ENCODE results near the gene SLC9C1.

SLC9C1 gene

DNA sequence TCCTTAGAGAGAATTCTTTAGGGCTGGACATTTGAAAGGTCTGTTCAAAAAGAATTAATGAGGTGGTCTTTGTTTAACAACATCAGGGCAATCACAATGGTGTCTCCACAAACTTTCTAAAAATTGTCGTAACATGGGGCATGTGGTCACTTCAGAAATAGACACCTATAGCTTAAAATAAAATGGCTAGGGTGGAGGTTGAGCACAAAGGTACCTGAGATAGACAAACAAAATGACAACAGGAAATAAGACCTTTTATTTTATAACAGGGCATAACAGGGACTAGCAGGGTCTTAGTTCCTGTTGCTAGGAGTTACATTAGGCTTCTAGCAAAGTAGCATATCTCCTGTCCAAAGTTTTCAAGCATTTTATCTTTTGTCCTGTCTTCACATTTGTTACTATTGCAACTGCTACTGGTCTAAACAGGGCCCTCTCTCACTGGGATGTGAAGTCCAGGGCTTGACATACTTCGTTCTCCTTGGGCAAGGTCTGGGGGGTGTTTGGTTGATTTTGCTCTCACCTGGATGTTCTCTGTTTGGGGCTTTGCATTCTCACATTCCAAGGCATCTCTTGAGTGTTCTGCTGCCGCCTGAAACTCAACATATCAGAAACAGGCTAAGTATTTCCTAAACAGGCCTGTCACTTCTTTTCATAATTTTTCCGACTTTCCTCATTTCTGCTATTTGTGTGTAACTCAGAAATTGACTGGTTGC, 163.9 kb downstream of the SLC9C1 start:
- DNase-seq, result no peak

DNA sequence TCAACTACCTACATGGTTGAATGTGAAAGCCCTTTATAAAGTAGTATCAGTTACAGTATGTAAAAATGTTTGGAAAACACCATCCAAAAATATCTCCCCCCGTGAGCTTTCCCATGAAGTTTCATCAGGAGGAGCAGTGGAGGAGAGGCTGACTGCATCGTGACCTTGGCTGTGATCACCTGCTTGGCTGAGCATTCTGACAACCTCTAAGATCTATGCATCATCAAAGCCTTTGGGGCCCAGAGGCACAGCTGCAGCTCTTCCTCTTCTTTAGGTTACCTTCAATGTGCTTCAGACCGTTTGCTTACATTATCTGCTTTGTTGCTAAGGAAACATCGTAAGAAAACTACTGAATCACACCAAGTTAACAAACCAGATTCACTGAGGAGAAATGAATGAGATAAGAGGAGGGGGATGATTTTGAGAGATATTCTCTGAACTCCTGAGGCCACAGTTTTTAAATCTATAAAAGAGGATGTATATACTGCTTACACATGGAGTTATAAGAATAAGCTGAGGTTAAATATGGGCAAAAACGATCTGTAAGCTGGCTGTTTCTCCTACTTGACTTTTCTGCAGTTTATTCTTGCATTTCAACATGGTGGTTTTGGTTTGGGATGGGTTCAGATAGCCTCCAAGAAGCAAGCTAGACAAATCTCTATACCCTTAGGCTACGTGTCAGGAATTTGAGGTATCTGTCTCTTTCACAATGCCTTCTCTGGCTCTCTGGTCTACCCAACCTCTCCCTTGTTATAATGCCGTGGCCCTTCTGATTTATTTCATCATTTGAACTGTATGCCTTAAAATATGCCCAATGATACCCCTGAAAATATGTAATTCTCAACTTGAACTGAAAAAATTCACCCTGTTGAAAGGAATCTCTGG, 164.9 kb downstream of the SLC9C1 start:
- no peak for DNase-seq

DNA sequence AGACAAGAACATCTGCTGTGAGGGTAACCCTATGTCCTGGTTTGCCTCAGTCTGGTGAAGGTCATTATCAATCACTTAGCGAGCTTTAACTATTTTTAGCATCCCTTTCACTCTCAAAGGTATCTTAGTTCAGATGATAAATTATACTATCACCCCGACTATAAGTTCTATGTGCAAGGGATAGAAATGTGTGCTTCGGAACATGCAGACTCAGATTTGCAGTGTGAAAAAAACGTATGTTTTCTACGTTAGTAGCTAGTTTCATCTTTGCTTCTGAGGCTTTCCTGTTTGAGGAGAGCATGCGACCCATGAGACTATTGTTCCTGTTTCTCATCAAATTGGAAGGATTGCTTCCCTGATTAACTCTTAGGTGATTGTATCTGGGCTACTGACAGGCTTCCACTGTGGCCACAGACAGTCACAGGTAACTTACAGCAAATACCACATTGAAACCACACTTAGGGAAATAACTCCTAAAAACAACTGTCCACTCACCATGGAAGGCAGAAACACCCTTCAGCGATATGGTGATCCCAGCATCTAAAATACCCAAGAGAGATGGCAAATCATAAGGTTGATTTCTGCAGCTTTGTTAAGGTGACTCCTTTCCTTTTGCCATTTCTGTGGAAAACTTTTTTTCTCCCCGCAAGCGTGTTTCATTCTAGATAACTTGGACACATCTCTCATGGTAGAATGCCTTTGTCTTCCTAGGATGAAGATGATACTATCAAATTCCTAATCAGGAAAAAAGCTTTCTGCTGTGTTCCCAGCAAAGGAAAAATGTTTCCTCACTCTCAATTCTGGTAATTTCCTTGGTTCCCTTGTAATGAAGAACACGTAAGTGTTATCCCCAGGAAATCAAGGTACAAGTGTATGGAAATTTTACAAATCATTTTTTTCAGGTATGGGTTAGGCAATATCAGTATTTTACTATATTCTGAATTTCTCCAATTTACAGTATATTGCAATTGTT, 166.2 kb downstream of the SLC9C1 start:
- DNase-seq, result no peak

DNA sequence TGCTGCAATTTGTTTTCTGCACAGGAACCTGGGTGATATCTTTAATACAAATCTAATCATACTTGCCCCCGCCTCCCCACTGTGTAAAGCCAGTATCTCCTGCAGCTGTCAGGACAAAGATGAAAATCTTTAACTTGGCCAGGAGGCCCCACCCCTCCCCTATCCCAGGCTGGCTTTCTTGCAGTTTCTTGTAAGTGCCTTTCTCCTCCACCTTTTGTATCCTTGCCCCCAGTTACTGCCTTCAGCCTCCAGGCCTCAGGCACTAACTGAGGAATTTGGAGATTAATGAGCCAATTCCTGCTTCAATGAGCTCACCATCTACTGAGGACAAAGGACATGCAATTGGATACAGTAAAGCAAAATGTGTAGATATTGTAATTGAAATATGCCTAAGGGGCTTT, 167.5 kb downstream of the SLC9C1 start:
- DNase-seq, result no peak

DNA sequence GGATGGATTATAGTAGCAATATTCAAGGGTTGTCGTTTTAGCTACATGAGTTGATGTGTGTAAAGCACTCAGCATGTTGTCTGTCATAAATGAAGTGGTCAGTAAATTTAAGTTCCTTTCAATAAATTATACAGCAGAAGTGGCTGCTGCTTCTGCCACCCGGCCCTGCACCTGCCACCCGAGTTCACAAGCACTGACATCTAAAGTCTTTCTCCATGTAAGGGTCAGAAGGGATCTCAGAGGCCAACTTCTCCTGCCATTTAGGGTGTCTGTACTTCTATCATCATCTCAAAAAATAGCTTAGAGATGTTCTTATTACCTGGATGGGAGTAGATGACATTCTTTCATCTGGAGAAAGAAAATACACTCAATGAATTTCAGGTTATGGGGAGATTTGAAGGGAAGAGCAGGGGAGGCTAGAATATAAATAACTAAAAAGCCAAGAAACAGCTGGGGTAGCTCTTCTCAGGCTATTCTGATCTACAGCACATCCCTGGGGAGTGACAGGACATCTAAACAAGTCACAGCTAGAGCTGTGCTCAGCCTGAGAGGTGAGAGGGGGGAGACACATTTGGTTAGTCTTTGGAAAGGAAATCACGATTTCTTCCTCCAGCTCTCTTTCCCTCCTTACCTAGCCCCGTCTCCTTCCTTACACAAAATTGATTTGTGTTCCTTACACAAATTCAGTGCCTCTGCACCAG, 169.0 kb downstream of the SLC9C1 start:
- peak; percentile 35 for DNase-seq

DNA sequence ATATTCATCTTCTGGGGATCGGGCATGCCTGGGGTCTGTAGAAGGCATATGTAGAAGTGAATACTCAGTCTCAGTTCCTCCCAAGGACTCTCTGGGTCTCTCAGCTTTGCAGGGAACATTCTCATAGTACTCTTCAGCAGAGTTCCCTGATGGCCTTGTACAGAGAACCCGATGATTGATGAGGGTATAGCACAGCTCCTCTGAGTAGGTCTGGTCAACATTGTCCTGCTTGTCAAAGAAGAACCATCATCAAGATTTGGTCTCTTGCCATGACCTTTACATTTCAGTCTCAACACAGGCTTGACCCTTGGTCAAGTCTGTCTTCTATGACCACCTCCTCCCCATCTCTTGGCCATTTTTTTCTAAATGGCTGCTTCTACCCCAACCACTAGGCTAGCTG, 170.5 kb downstream of the SLC9C1 start:
- DNase-seq, result no peak

DNA sequence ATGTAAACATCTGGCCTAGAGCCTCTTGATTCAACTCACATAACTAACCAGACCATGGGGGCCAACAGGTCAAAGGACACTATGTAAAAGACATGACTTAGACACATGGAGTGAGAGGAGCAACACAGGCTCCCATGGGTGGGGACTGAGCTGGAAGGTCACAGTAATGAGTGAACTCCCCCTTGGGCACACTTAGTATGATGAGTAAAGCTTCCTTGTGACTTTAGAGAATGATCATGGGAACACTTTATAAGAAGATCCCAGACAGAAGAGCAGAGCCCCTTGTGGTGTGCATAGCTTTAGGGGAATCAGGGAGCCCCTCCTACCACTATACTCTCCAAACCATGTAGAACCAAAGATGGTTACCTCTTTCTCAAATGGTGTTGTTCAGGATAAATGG, 171.1 kb downstream of the SLC9C1 start:
- DNase-seq, result no peak

DNA sequence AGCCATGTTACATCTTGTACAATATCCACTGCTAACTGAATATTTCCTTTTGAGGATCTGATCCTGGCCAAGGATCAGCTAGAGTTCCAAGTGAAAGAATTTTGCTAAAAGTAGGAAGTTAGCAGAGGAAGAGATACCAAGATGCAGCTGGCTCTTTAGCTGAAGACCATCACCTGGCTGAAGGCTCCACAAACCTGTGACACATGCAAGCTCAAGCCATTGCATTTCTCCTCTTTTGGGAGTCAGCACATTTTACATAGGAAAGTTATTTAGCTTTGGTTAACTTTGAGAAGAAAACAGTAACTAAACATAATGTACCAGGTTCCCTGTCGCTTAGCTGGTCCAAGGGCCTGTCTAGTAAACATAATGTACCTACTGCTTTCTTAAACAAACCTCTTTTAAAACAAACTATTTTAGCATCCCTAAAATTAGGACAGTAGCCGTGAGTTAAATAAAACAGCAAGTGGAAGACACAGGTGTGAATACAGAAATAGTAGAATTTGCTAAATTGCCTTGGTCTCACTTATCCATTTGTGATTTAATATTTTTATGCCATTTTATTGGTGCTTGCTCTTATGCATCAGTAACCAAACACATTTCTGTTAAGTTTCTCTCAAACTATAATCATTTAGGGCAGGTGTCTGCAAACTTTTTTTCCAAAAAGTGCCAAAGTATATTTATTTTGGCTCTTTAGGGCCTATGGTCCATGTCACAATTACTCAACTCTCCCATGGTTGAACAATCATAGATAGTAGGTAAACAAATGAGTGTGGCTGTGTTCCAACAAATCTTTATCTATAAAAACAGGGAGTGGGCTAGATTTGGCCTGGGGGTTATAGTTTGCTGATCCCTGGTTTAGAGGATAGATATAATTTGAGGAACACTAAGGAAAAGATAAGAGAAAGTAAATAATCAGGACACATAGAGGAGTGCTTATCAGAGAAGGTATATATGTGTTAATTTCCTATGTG, 172.2 kb downstream of the SLC9C1 start:
- peak; percentile 12 for DNase-seq

DNA sequence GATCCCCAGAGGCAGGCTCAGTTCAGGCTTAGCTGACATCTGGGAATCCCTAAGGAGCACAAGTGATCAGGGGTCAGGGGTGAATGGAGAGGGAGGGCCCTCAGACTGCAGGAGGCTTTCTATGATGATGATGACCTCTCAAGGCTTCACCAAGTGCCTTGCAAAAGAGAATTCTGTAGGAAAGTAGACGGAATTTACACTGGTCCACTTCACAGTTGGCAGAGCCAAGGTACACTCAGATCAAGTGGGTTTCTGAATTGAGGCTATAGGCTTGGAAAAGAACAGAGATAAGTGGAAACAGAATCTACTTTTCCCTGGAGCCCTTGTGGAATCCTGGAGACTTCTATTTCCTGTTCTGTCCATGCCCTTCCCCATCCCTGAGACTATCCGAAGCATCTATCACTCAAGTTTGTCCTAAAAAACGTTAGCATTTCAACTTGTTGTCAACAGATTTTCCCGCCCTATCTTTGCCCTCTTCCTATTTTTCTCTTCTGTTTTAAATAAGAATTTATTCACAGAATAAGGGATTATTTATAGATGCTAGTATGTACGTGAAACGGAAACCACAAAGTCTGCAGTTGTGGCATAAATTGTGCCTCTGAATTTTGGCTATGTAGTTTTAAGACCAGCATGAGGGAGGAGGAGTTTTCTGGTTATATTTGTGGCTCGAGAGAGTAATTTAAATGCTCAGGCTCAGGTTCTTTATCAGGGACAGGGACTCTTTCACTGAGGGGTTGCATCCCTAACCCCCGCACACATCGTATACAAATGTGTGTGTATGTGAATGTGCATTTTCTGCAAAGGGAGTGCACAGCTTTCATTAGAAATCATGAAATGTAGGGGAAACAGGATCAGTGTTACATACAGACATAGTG, 173.8 kb downstream of the SLC9C1 start:
- peak; percentile 17 for DNase-seq

DNA sequence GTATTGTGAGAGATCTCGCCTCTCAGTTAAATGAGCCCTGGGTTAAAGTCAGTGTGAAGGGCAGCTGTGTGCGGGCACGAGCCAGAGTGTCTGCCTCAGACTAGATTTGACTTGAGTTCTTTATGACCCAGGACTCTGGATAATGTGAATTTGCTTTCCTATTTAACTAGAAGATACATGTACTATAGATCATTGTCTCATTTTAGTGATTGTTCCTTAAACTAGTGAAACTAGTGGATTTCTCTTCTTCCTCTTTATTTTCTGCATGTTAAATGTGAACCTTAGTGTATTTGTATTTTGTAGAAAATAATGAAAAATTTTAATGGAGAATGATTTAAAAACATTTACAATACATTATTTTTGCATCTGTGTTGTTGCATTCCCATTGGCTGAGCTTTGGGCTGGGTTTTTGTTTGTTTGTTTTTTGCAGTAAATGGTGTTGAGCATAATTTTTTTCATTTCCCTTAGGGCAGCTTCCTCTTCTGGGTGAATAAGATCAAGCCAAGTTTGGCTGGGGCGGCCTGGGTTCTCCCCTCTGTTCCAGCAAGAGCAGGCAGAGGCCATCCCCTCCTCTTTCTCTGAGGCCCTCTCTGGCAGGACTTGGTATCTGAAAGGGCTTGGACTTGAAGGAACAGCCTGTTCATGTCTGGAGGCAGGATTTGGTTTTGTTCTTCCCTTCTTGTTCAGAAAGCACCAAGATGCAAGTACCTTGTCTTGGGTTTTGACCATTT, 176.0 kb downstream of the SLC9C1 start:
- no peak for DNase-seq

DNA sequence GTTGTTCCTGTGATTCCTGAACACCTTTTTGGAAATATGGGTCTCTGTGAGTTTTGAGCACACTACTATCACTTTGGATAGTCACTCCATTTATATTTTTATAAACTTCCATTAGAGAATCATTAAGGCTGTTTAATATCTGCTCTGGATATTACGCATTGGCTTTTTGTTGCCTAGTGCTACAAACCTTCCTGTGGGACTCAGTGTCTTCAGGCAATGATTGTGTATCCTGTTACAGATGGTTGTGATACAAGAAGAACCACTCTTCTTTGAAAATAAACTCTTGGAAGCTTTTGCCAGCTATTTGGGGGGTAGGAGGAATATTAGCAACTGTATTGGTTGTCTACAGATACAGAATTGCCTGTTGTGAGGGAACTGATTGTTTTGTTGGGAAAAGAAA, 176.6 kb downstream of the SLC9C1 start:
- no peak for DNase-seq

DNA sequence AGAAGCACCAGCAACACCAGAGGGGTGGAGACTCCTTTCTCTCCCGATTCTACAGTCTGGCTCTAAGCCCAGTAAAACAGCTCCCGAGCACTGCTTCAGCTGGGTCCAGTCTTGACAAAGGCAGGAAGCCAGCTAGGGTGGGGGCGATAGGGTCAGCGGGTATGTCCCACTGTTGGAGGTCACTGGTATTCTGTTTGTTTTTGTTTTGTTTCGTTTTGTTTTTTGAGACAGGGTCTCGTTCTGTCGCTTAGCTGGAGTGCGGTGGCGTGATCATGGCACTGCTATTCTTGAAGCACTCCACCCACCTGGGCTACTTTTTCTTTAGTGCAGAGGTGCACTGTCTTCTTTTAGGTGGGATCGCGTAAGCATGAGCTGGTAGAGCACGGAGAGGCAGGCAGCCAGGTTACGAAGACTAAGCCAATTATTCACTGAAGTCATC, 177.2 kb downstream of the SLC9C1 start:
- peak; percentile 39 for DNase-seq

DNA sequence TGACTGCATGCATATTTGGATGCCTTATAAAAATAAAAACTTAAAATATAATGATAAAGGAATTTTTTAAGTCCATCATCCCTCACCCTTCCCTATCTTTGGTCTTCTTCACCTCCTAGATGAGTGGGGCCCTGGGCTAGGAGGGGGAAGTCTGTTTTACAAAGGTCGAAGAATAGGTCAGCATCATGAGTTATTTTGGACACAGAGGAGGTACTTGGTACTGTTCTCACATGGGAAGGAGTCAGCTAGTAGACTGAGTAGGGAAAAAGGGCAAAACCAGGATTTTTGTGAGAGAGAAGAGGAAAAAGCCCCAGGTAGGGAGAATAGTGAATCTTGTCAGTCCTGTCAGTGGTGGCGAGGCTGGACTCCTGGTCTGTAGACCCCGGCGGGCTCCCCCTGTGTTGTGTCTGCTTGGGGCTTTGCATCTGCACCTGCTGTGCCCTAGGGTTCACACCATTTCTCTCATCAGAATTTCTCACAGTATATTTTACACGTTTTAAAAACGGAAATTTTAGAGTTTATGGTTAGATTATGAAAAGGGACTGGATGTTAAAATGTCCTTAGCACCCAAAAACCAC, 178.1 kb downstream of the SLC9C1 start:
- no peak for DNase-seq

DNA sequence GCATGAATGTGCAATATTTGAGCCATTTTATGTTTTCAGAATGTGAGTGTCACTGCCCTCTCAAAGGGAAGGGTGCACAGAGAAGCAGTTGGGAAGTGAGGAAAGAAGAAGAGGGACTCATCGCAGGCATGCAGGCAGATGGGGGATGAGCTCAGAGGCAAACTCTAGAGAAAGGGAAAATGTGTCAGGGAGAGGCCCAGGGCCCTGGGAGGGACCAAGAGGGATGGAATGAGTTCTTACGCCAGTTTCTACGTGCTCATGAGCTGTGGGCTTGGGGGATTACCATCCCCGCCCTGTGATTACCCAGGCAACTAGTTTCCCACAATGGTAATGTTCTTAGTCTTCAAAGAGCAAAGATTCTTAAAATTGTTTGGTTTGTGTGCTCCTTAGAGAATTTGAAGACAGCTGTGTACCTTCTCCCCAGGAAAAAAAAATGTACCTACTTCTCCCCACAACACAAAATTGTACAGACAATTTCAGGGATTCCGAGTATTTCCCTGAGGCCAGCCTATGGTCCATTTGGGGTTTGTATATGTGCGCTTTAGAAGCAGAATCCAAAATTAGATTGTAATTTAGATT, 178.8 kb downstream of the SLC9C1 start:
- DNase-seq, result no peak

DNA sequence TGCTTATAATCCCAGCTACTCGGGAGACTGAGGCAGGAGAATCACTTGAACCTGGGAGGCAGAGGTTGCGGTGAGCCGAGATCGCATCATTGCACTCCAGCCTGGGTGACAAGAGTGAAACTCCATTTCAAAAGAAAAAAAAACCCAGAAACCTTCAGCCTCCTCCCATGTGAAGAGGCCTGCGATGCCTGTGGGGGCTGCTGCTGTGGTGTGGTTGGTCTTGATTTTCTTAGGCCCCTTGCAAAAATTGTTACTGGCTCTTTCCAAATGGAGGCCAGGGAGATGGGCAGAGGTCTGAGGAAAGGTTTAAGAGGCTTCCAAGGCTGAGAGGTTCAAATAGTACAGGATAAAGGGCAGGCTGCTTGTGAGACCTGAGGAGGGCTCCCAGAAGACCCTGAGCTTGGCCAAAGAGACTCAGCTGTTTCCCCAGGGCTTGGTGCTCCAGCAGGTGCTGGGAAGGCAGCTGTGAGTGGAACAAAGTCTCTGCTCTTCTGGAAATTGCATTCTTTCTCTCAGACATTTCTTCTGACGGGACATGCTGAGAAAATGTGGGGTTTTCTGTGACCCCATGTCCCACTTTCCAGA, 179.3 kb downstream of the SLC9C1 start:
- DNase-seq, result no peak

DNA sequence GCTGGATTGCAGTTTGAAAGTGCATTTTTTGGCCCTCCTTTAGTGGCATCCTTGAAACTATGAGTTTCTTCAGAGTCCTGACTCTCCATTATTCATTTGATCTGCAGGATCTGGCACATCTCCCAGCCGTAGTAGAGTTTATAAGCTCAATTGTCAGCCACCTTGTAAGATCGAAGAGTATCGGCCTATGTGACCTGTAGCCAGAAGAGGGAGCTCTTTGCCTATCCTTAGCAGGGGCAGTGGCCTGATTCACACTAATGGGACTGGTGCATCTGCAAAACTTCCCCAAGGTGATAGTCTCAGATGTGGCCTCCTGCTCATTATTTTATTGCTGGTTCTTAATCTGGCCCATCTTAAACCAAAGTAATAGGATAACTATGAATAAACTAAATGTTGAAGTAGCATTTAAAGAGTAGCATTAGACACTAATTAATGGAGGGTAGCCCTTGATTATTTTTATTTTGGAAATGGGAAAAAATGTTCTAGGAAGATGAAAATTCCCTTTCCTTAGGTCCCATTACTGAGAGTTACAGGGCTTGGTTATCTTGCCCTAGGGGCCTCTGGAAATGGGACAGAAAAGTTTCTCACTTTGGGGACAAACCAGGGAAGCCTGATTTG, 182.1 kb downstream of the SLC9C1 start:
- DNase-seq, result peak; percentile 69

DNA sequence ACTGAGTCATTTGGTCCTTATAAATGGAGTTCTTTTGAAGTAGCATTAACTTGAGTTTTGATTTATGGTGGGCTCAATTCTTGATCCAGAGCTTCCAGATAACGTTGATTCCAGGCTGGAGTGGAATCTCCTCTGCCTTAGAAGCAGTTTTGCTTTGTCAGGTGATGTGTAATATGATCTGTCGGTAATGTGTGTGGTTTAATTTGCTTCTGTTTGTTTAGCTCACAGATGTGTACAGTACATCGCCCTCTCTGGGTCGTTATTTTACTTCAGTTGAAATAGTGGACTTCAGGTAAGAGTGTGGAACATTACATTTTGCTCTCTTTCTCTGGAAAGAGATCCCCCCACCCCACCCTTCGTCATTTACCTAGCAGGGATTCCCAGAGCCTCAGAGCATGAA, 184.7 kb downstream of the SLC9C1 start:
- peak; percentile 54 for DNase-seq

DNA sequence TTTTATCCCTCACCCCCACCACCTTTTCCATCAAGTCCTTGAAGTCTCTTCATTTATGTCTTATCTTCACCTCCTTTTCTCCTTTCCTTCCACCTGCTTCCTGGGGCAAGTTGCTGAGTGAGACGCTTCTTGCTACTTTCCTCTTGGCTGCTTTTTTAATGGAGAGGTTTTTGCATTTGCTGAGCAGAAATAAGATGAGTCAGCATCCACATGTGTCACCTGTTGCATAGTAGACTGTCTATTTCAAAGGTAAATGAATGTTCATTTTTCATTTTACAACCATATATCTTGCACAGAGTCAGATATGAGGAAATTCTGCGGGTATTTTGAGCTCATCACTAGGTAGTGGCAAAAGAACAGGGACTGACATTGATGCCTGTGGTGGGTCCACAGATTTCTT, 189.2 kb downstream of the SLC9C1 start:
- DNase-seq, result no peak
